ENCODE data around the gene PRR5L. TPM values are rescaled to one million over a fixed set of nuclear protein-coding genes. Genes with fewer than 3 reads are reported as not detected.

PRR5L gene
- total RNA-seq, 1 experiment from 2014 or later, result not detected

- no peaks in the 10 kb centered on the region for H3K9me3 ChIP-seq
- no TSS peak for BruUV-seq (replicated peaks)
- DNase-seq, result no peak
- no peaks in the 10 kb centered on the region for H3K4me1 ChIP-seq
- intact Hi-C loops (cut with micrococcal nuclease; ENCODE audit: unreplicated experiment), result no loop called here
- H3K27me3 ChIP-seq (replicated peaks; ENCODE audit: control insufficient read depth, insufficient read depth, low read length), result peaks cover 7% of the 10 kb centered on the region
- Mint-ChIP-seq H3K27me3 (ENCODE audit: insufficient read depth, unreplicated experiment) (peaks cover 40% of the 10 kb centered on the region), H3K4me1 (ENCODE audit: low read depth, unreplicated experiment) (no peaks in the 10 kb centered on the region), H3K9me3 (ENCODE audit: unreplicated experiment) (no peaks in the 10 kb centered on the region), H3K4me3 (ENCODE audit: unreplicated experiment) (no peak overlapping the region), H3K27ac (ENCODE audit: unreplicated experiment) (no peak overlapping the region), H3K36me3 (ENCODE audit: insufficient read depth, unreplicated experiment) (no peaks in the 10 kb centered on the region)
- ChIA-PET POLR2A (no interaction called here), CTCF (no interaction called here)
- no peaks in the 10 kb centered on the region for H3K36me3 ChIP-seq (ENCODE audit: control insufficient read depth, insufficient read depth, low read length)
- no peak for TF ChIP-seq CTCF (IDR thresholded peaks at IDR 0.05; ENCODE audit: insufficient read depth in 1 of 2, low read depth in 1 of 2, low read length in 1 of 2, severe bottlenecking in 1 of 2, unreplicated experiment in 1 of 2)
- no peak overlapping the region for H3K4me3 ChIP-seq (ENCODE audit: low read depth, low read length)
Measured at GRCh38 chr11:36380296-36381014, 84.4 kb downstream of the PRR5L start.

GRCh38 chr11:36381015-36381360, 84.9 kb downstream of the PRR5L start:
- no peak for DNase-seq
- H3K4me3 Mint-ChIP-seq (ENCODE audit: unreplicated experiment), result no peak overlapping the region
- Histone ChIP-seq H3K27me3 (replicated peaks; ENCODE audit: control insufficient read depth, insufficient read depth, low read length) (peaks cover 7% of the 10 kb centered on the region), H3K9me3 (no peaks in the 10 kb centered on the region), H3K4me3 (ENCODE audit: low read depth, low read length) (no peak overlapping the region), H3K36me3 (ENCODE audit: control insufficient read depth, insufficient read depth, low read length) (no peaks in the 10 kb centered on the region), H3K4me1 (no peaks in the 10 kb centered on the region)
- peaks cover 37% of the 10 kb centered on the region for H3K27me3 Mint-ChIP-seq (ENCODE audit: insufficient read depth, unreplicated experiment)
- H3K36me3 Mint-ChIP-seq (ENCODE audit: insufficient read depth, unreplicated experiment), result no peaks in the 10 kb centered on the region
- TF ChIP-seq CTCF (IDR thresholded peaks at IDR 0.05; ENCODE audit: insufficient read depth in 1 of 2, low read depth in 1 of 2, low read length in 1 of 2, severe bottlenecking in 1 of 2, unreplicated experiment in 1 of 2), result no peak
- H3K4me1 Mint-ChIP-seq (ENCODE audit: low read depth, unreplicated experiment), result no peaks in the 10 kb centered on the region
- H3K9me3 Mint-ChIP-seq (ENCODE audit: unreplicated experiment), result no peaks in the 10 kb centered on the region
- no peak overlapping the region for H3K27ac Mint-ChIP-seq (ENCODE audit: unreplicated experiment)
- CTCF ChIA-PET, result no interaction called here
- BruUV-seq (replicated peaks), result no TSS peak
- intact Hi-C loops (cut with micrococcal nuclease; ENCODE audit: unreplicated experiment), result no loop called here
- POLR2A ChIA-PET, result no interaction called here

- H3K9me3 ChIP-seq, result no peaks in the 10 kb centered on the region
- Mint-ChIP-seq H3K36me3 (ENCODE audit: insufficient read depth, unreplicated experiment) (no peaks in the 10 kb centered on the region), H3K4me1 (ENCODE audit: low read depth, unreplicated experiment) (no peaks in the 10 kb centered on the region), H3K9me3 (ENCODE audit: unreplicated experiment) (no peaks in the 10 kb centered on the region), H3K27me3 (ENCODE audit: insufficient read depth, unreplicated experiment) (peaks cover 25% of the 10 kb centered on the region), H3K27ac (ENCODE audit: unreplicated experiment) (no peak overlapping the region), H3K4me3 (ENCODE audit: unreplicated experiment) (no peak overlapping the region)
- no TSS peak for BruUV-seq (replicated peaks)
- no peak for DNase-seq
- no peak overlapping the region for H3K4me3 ChIP-seq (ENCODE audit: low read depth, low read length)
- ChIA-PET CTCF (interaction anchor here (0.5 kb wide), 1 partner anchor 895 kb away, joined by 5 read pairs; no protein-coding TSS in a partner anchor), POLR2A (no interaction called here)
- TF ChIP-seq CTCF (IDR thresholded peaks at IDR 0.05; ENCODE audit: insufficient read depth in 1 of 2, low read depth in 1 of 2, low read length in 1 of 2, severe bottlenecking in 1 of 2, unreplicated experiment in 1 of 2), result no peak
- intact Hi-C loops (cut with micrococcal nuclease; ENCODE audit: unreplicated experiment), result no loop called here
- no peaks in the 10 kb centered on the region for H3K4me1 ChIP-seq
- no peaks in the 10 kb centered on the region for H3K27me3 ChIP-seq (replicated peaks; ENCODE audit: control insufficient read depth, insufficient read depth, low read length)
- H3K36me3 ChIP-seq (ENCODE audit: control insufficient read depth, insufficient read depth, low read length), result no peaks in the 10 kb centered on the region
Measured at GRCh38 chr11:36383195-36383594, 87.1 kb downstream of the PRR5L start.
